Fibroblast of lung (primary cell): ENCODE data around the gene CFL2. TPM values are rescaled to one million over a fixed set of nuclear protein-coding genes. Genes with fewer than 3 reads are reported as not detected.
"Not testable (repeated sequence)": the region's sequence is repeated elsewhere in the genome, so short reads cannot be mapped to it uniquely, and the experiment has no call there.

Experiments used
- DNase-seq, 2 donors: peaks; one replicate each; pipeline versions ENCODE4 v3.0.0 to v3.0.0-alpha.2; 2010; ENCODE audit warnings: low read depth in 2 of 2
- H2AFZ ChIP-seq: 2 replicates; pipeline ENCODE4 v1.5.1; 2012; ENCODE audit warnings: low read length, control low read depth, inconsistent platforms
- H3K27ac ChIP-seq: 2 replicates; pipeline ENCODE4 v1.5.1; 2011; ENCODE audit warnings: low read length, control low read depth; ENCODE audit not compliant: insufficient read depth
- H3K27me3 ChIP-seq: 2 replicates; pipeline ENCODE4 v1.5.1; 2011; ENCODE audit warnings: mild to moderate bottlenecking, low read length; ENCODE audit not compliant: control insufficient read depth, insufficient read depth
- H3K36me3 ChIP-seq: 2 replicates; pipeline ENCODE4 v1.5.1; 2011; ENCODE audit warnings: low read length; ENCODE audit not compliant: control insufficient read depth, insufficient read depth
- H3K4me1 ChIP-seq: 2 replicates; pipeline ENCODE4 v1.5.1; 2011; ENCODE audit warnings: low read length; ENCODE audit not compliant: control insufficient read depth, insufficient read depth; ENCODE audit errors: extremely low read depth
- H3K4me2 ChIP-seq: 2 replicates; pipeline ENCODE4 v1.5.1; 2011; ENCODE audit warnings: low read length, control low read depth; ENCODE audit not compliant: insufficient read depth; ENCODE audit errors: extremely low read depth
- H3K4me3 ChIP-seq, 4 experiments: fragments of 200-600 bp in 1 of 4; sonication (generic) in 1 of 4; replicated peaks in 1 of 4; 2 replicates each; pipeline ENCODE4 v1.5.1; 2011 to 2016; ENCODE audit warnings: low read length in 4 of 4, low read depth in 3 of 4, mild to moderate bottlenecking in 3 of 4, control low read depth in 2 of 4, inconsistent platforms in 1 of 4, mixed read lengths in 1 of 4; ENCODE audit not compliant: insufficient read depth in 1 of 4; ENCODE audit errors: control extremely low read depth in 1 of 4
- H3K79me2 ChIP-seq: 2 replicates; pipeline ENCODE4 v1.5.1; 2012; ENCODE audit warnings: mild to moderate bottlenecking, low read length, inconsistent platforms; ENCODE audit not compliant: control insufficient read depth, insufficient read depth
- H3K9ac ChIP-seq: 2 replicates; pipeline ENCODE4 v1.5.1; 2011; ENCODE audit warnings: mild to moderate bottlenecking, low read length, control low read depth; ENCODE audit not compliant: insufficient read depth
- H3K9me3 ChIP-seq: 2 replicates; pipeline ENCODE4 v1.5.1; 2012; ENCODE audit warnings: low read depth, low read length; ENCODE audit not compliant: control insufficient read depth, insufficient read depth
- H4K20me1 ChIP-seq: 2 replicates; pipeline ENCODE4 v1.5.1; 2011; ENCODE audit warnings: low read length; ENCODE audit not compliant: control insufficient read depth, insufficient read depth; ENCODE audit errors: extremely low read depth
- EZH2 ChIP-seq: IDR thresholded peaks from 2 replicates; pipeline ENCODE4 v1.5.1; 2012; ENCODE audit warnings: low read length, control low read depth, mild to moderate bottlenecking; ENCODE audit errors: missing control alignments
- polyA plus RNA-seq, 2 donors: library from polyadenylated mRNA; depleted of rRNA in 1 of 2; stranded (reverse) in 1 of 2; unstranded in 1 of 2; fragments of >200 nt; gene quantifications; 2 replicates each; pipeline ENCODE4 v1.2.1, GENCODE V29; 2011 to 2012; ENCODE audit warnings: missing spikeins in 1 of 2
- total RNA-seq: library from RNA; depleted of rRNA; stranded (reverse); fragments of >200 nt; gene quantifications from 2 replicates; pipeline ENCODE4 v1.2.1, GENCODE V29; 2014
- TF ChIP-seq, protein P1 (sequence below), 2 donors: IDR thresholded peaks in 1 of 2; conservative IDR thresholded peaks in 1 of 2; 1 replicate in 1 of 2; 2 replicates in 1 of 2; pipeline ENCODE4 v1.5.1; 2011 to 2012; ENCODE audit warnings: low read length in 2 of 2, control low read depth in 1 of 2, inconsistent platforms in 1 of 2, low read depth in 1 of 2, mild to moderate bottlenecking in 1 of 2

The CFL2 gene
- total and polyA plus RNA-seq, 2 donors (not counting 1 experiment from before 2014, with no cell fraction given): 147 to 362 TPM

DNA sequence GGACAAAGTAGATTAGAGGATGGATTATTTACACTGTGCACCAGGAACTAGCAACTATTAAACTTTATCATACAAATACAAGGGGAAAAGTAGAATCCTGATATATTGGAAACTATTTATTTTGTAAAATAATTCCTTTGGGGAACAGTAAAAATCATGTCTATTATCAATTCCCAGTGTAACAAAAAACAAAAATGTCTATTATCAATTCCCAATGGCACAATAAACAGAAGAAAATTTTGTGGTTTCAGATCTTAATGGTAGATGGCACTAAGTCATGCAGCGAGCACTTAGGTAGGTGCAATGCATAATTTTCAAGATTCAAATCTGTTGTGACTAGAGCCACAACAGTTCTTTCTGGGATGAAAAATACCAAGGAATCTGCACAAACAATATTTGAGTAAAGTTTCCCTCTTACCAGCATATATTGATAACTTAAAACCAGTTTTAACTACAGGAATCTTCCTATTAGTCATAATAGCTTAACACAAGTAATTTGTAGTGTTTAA, 13.7 kb downstream of the CFL2 start:
- Histone ChIP-seq H3K36me3 (no peaks in the 10 kb centered on the region), H3K27me3 (no peaks in the 10 kb centered on the region), H3K9ac (no peak overlapping the region), H3K4me1 (peaks cover 9% of the 10 kb centered on the region), H3K4me3 (no peak overlapping the region), H2AFZ (no peak overlapping the region), H3K4me2 (peak overlapping the region; percentile 66), H3K9me3 (no peaks in the 10 kb centered on the region), H3K27ac (no peak overlapping the region), H4K20me1 (no peaks in the 10 kb centered on the region), H3K79me2 (no peaks in the 10 kb centered on the region)
- TF ChIP-seq EZH2: no peak
- TF ChIP-seq, protein P1, sequence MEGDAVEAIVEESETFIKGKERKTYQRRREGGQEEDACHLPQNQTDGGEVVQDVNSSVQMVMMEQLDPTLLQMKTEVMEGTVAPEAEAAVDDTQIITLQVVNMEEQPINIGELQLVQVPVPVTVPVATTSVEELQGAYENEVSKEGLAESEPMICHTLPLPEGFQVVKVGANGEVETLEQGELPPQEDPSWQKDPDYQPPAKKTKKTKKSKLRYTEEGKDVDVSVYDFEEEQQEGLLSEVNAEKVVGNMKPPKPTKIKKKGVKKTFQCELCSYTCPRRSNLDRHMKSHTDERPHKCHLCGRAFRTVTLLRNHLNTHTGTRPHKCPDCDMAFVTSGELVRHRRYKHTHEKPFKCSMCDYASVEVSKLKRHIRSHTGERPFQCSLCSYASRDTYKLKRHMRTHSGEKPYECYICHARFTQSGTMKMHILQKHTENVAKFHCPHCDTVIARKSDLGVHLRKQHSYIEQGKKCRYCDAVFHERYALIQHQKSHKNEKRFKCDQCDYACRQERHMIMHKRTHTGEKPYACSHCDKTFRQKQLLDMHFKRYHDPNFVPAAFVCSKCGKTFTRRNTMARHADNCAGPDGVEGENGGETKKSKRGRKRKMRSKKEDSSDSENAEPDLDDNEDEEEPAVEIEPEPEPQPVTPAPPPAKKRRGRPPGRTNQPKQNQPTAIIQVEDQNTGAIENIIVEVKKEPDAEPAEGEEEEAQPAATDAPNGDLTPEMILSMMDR (conservative IDR thresholded peaks at IDR 0.05 in 1 of 2, IDR thresholded peaks at IDR 0.05 in 1 of 2; ENCODE audit: low read depth in 1 of 2, low read length in 2 of 2): no peak
- DNase-seq: no peak

DNA sequence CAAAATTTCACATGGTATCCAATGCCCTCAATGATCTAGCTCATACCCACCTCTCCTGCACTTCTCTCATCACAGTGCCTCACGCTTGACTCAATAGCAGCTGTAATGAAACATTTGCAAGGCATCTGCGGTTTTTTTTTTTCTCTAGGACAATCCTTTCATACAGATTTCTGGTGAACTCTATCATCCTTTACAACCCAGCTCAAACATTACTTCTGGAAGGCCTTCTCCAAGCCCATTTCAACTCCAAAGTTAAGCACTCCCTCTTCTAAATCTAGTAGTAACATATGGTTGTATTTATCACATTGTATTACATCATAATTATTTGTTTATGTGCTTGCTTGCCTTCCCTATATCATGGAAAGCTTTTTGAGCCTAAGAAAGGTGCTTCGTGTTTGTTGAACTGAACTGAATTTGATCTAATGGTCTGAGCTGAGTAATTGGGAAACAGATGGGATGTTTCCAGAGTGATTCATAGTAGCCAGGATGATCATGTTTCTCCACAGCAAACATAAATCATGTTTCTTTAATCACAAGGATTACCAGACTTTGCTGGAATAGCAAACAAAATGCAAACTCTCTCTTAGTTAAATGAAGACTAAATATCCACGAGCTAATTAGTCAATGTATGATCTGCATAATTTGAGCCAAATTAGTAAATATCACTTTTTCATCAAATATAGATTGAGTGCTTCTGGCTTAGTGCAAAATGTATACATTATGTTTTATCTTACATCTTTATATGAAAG, 14.3 kb downstream of the CFL2 start:
- Histone ChIP-seq H3K9me3 (no peaks in the 10 kb centered on the region), H3K4me2 (peak overlapping the region; percentile 66), H3K27ac (peak overlapping the region; percentile 61), H3K27me3 (no peaks in the 10 kb centered on the region), H2AFZ (no peak overlapping the region), H3K79me2 (no peaks in the 10 kb centered on the region), H3K4me3 (peak overlapping the region in 2 of 4 experiments; percentile 11 to 19), H4K20me1 (no peaks in the 10 kb centered on the region), H3K36me3 (no peaks in the 10 kb centered on the region), H3K9ac (no peak overlapping the region), H3K4me1 (peaks cover 9% of the 10 kb centered on the region)
- DNase-seq: peak; percentile 91 to 92
- TF ChIP-seq, protein P1 (conservative IDR thresholded peaks at IDR 0.05 in 1 of 2, IDR thresholded peaks at IDR 0.05 in 1 of 2; ENCODE audit: low read depth in 1 of 2, low read length in 2 of 2): no peak
- no peak for TF ChIP-seq EZH2

DNA sequence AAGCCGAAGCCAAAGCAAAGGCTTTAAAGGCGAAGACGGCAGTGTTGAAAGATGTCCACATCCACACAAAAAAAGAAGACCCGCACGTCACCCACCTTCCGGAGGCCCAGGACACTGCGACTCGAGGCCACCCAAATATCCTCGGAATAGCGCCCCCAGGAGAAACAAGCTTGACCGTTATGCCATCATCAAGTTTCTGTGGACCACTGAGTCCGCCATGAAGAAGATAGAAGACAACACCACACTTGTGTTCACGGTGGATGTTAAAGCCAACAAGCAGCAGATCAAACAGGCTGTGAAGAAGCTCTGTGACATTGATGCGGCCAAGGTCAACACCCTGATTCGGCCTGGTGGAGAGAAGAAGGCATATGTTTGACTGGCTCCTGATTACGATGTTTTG, 20.2 kb downstream of the CFL2 start:
- H3K27me3 ChIP-seq, H4K20me1 ChIP-seq: not testable (repeated sequence)

More for the DNA sequence above, 20.2 kb downstream of the CFL2 start:
- H3K9me3 ChIP-seq, DNase-seq, H3K4me2 ChIP-seq, H2AFZ ChIP-seq, H3K27ac ChIP-seq, H3K4me3 ChIP-seq, H3K4me1 ChIP-seq, H3K79me2 ChIP-seq, H3K36me3 ChIP-seq, H3K9ac ChIP-seq: not testable (repeated sequence)
